GM12878 (cell line): ENCODE data around the gene ANO1. TPM values are rescaled to one million over a fixed set of nuclear protein-coding genes. Genes with fewer than 3 reads are reported as not detected.

Experiments
- ATAC-seq: fragments of 200-7000 bp; cut with Tn5 transposase; 3 replicates; pipeline ENCODE4 v1.9.1; 2020; ENCODE audit warnings: mild to moderate bottlenecking, moderate library complexity
- BruUV-seq: library from RNA; stranded (reverse); fragments of 400-500 nt; replicated peaks from 2 replicates; lab custom pipeline; 2021; lab: Mats Ljungman, UMichigan
- CTCF ChIA-PET: fragments of 300-600 bp; sonication (Branson Sonifier 250); formaldehyde crosslinking; extraction: SDS; loops from one replicate; lab custom pipeline; 2021; ENCODE audit warnings: inconsistent platforms; lab: Yijun Ruan, JAX
- POLR2A ChIA-PET: fragments of 350-600 bp; formaldehyde crosslinking; extraction: SDS; loops from one replicate; lab custom pipeline; 2021; ENCODE audit warnings: inconsistent platforms; lab: Charles Lee
- RAD21 ChIA-PET: fragments of 300-600 bp; sonication (Branson Sonifier 250); formaldehyde crosslinking; loops from one replicate; lab custom pipeline; 2023; ENCODE audit warnings: antibody characterized with exemption; ENCODE audit not compliant: unreplicated experiment; lab: Charles Lee
- SMC1A ChIA-PET: fragments of 300-600 bp; sonication (Branson Sonifier 250); formaldehyde crosslinking; loops from one replicate; lab custom pipeline; 2023; ENCODE audit not compliant: unreplicated experiment, uncharacterized antibody; lab: Charles Lee
- DNase-seq: peaks from one replicate; pipeline ENCODE4 v3.0.0-alpha.2; 2011; ENCODE audit warnings: low read depth, low spot score
- FAIRE-seq: peaks from 3 replicates; lab custom pipeline; 2011; peaks lifted over from hg19 to GRCh38; lab: Jason Lieb, UNC
- H2AFZ ChIP-seq: 2 replicates; pipeline ENCODE4 v1.6.0; 2011; ENCODE audit warnings: low read depth, low read length, control low read depth; ENCODE audit not compliant: control insufficient read depth
- H3K27ac ChIP-seq: 2 replicates; pipeline ENCODE4 v1.5.1; 2011; ENCODE audit warnings: control low read depth; ENCODE audit not compliant: control insufficient read depth, insufficient read depth
- H3K27me3 ChIP-seq, 2 experiments: replicated peaks in 1 of 2; 2 replicates each; pipeline versions ENCODE4 v1.6.0 to v1.6.1; 2011; ENCODE audit warnings: low read length in 1 of 2; ENCODE audit not compliant: control insufficient read depth in 2 of 2, insufficient read depth in 2 of 2
- H3K36me3 ChIP-seq, 2 experiments: 2 replicates each; pipeline ENCODE4 v1.5.1; 2011; ENCODE audit warnings: low read length in 1 of 2; ENCODE audit not compliant: control insufficient read depth in 2 of 2, insufficient read depth in 2 of 2
- H3K4me1 ChIP-seq: 2 replicates; pipeline ENCODE4 v1.6.1; 2011; ENCODE audit warnings: mild to moderate bottlenecking, low read length, moderate library complexity, mixed read lengths; ENCODE audit not compliant: control insufficient read depth, insufficient read depth
- H3K4me2 ChIP-seq: 2 replicates; pipeline ENCODE4 v1.6.0; 2011; ENCODE audit warnings: control low read depth; ENCODE audit not compliant: control insufficient read depth, insufficient read depth
- H3K4me3 ChIP-seq: fragments of 200-600 bp; sonication (generic); 2 replicates; pipeline ENCODE4 v1.5.1; 2016
- H3K79me2 ChIP-seq: 2 replicates; pipeline ENCODE4 v1.6.0; 2011; ENCODE audit warnings: low read length; ENCODE audit not compliant: control insufficient read depth, insufficient read depth
- H3K9ac ChIP-seq: 2 replicates; pipeline ENCODE4 v1.8.0; 2011; ENCODE audit warnings: low read length, control low read depth, mixed read lengths; ENCODE audit not compliant: control insufficient read depth, insufficient read depth
- H3K9me3 ChIP-seq: replicated peaks from 3 replicates; pipeline ENCODE4 v1.5.1; 2011; ENCODE audit warnings: mild to moderate bottlenecking, low read length; ENCODE audit not compliant: control insufficient read depth, insufficient read depth
- H4K20me1 ChIP-seq: 2 replicates; pipeline ENCODE4 v1.6.0; 2011; ENCODE audit not compliant: control insufficient read depth, insufficient read depth
- CUX1 ChIP-seq: IDR thresholded peaks from 2 replicates; pipeline ENCODE4 v1.6.1; 2012; ENCODE audit warnings: improper control_type of control experiment, low read depth, low read length; ENCODE audit not compliant: insufficient replicate concordance
- DPF2 ChIP-seq: fragments of 450-650 bp; IDR thresholded peaks from 2 replicates; pipeline ENCODE4 v1.6.1; 2017; ENCODE audit warnings: mild to moderate bottlenecking
- HCFC1 ChIP-seq: fragments of 150-350 bp; IDR thresholded peaks from 2 replicates; pipeline ENCODE4 v1.6.1; 2014; ENCODE audit warnings: low read length
- MXI1 ChIP-seq: fragments of 150-350 bp; IDR thresholded peaks from 2 replicates; pipeline ENCODE4 v1.6.1; 2011; ENCODE audit warnings: low read depth, mild to moderate bottlenecking, inconsistent platforms, low read length, improper control_type of control experiment
- PBX3 ChIP-seq: IDR thresholded peaks from 2 replicates; pipeline ENCODE4 v1.6.1; 2011; ENCODE audit warnings: mild to moderate bottlenecking, low read depth, low read length, moderate library complexity; ENCODE audit not compliant: insufficient replicate concordance
- RB1 ChIP-seq: fragments of 450-650 bp; formaldehyde crosslinking; IDR thresholded peaks from 2 replicates; pipeline ENCODE4 v1.6.1; 2017; ENCODE audit warnings: mild to moderate bottlenecking, borderline replicate concordance
- SMAD5 ChIP-seq: IDR thresholded peaks from 2 replicates; pipeline ENCODE4 v1.6.1; 2016; ENCODE audit warnings: antibody characterized with exemption, low read depth
- STAT3 ChIP-seq: IDR thresholded peaks from 2 replicates; pipeline ENCODE4 v1.6.1; 2011; ENCODE audit warnings: low read depth, low read length, improper control_type of control experiment
- TAF1 ChIP-seq: IDR thresholded peaks from 2 replicates; pipeline ENCODE4 v1.6.1; 2011; ENCODE audit warnings: mild to moderate bottlenecking, low read depth, low read length, borderline replicate concordance
- ZNF274 ChIP-seq: IDR thresholded peaks from one replicate; pipeline ENCODE4 v1.8.0; 2011; ENCODE audit not compliant: insufficient read length, insufficient read depth
- WGBS: methylation state at CpG from one replicate; pipeline ENCODE4 v1.1.6; 2016; ENCODE audit warnings: low lambda C conversion rate; ENCODE audit not compliant: insufficient replicate concordance, insufficient coverage; ENCODE audit errors: missing lambda C conversion rate; 5-methylcytosine and 5-hydroxymethylcytosine counted together
- in situ Hi-C: fragments of 300-500 bp; cut with MboI; formaldehyde crosslinking; loops from 9 replicates; pipeline ENCODE4 v1.14.3; 2018; ENCODE audit warnings: mixed read lengths
- intact Hi-C: fragments of 100-400 bp; cut with micrococcal nuclease; formaldehyde crosslinking; loops from one replicate; pipeline ENCODE4 v1.14.2; 2022; ENCODE audit not compliant: unreplicated experiment
- polyA plus RNA-seq, 11 experiments: library from polyadenylated mRNA; depleted of rRNA in 4 of 11; unstranded in 6 of 11; stranded (reverse) in 5 of 11; fragments of >200 nt; fragmentation: Nextera tagmentation in 4 of 11; fragmentation: Illumina TruSeq in 1 of 11; extraction: Ambion mirVana in 4 of 11; extraction: Trizol in 1 of 11; gene quantifications; 1 replicate in 1 of 11; 2 replicates in 10 of 11; pipeline versions ENCODE4 v1.2.1 to v1.2.3, GENCODE V29; 2011 to 2016; ENCODE audit warnings: inconsistent platforms in 2 of 11, missing spikeins in 2 of 11, low read depth in 1 of 11
- total RNA-seq, 4 experiments: library from RNA; depleted of rRNA in 3 of 4; stranded (reverse); fragments of >200 nt in 3 of 4; fragmentation: Illumina TruSeq in 1 of 4; extraction: Trizol in 1 of 4; gene quantifications; 2 replicates each; pipeline versions ENCODE4 v1.2.1 to v1.2.3, GENCODE V29; 2013 to 2021
- TF ChIP-seq, protein P1 (sequence below): fragments of 450-650 bp; formaldehyde crosslinking; IDR thresholded peaks from 2 replicates; pipeline ENCODE4 v1.4.0; 2022; ENCODE audit warnings: mild to moderate bottlenecking, moderate library complexity
- TF ChIP-seq, protein P2 (sequence below), 3 experiments: IDR thresholded peaks in 2 of 3; conservative IDR thresholded peaks in 1 of 3; 2 replicates each; pipeline ENCODE4 v1.5.1; 2011; ENCODE audit warnings: low read depth in 3 of 3, low read length in 3 of 3, mild to moderate bottlenecking in 3 of 3, control low read depth in 2 of 3, moderate library complexity in 2 of 3, inconsistent platforms in 1 of 3, mixed read lengths in 1 of 3; ENCODE audit not compliant: control insufficient read depth in 2 of 3, insufficient read depth in 1 of 3; ENCODE audit errors: extremely low read depth in 1 of 3

Gene ANO1
- total and polyA plus RNA-seq, 10 of the 15 experiments (the other 5 are each of a cell fraction or from before 2014, with no cell fraction given), result 0.01 to 0.38 (median 0.06) TPM; not detected in 7

DNA sequence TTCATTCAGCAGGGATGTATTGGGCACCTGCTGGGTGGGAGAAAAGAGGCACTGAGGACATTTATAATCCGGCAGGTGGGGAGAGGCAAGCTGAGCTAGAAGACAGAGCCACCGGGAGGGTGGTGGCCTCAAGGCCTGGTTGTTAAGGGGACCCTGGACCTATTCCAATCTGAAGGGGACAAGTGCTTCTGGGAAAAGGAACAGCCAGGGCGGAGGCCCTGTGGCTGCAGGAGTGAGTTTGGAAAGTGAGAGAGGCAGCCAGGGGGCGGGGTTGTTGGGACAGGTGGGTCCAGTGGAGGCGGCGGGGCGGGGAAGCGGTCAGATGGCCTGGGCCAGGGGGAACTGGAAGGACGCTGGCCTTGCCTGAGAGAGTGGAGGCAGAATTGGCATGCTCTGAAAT lies 29.1 kb downstream of the ANO1 start (continued):
- TF ChIP-seq PBX3 (no peak), STAT3 (no peak), TAF1 (no peak), MXI1 (no peak)
- TF ChIP-seq, protein P1, sequence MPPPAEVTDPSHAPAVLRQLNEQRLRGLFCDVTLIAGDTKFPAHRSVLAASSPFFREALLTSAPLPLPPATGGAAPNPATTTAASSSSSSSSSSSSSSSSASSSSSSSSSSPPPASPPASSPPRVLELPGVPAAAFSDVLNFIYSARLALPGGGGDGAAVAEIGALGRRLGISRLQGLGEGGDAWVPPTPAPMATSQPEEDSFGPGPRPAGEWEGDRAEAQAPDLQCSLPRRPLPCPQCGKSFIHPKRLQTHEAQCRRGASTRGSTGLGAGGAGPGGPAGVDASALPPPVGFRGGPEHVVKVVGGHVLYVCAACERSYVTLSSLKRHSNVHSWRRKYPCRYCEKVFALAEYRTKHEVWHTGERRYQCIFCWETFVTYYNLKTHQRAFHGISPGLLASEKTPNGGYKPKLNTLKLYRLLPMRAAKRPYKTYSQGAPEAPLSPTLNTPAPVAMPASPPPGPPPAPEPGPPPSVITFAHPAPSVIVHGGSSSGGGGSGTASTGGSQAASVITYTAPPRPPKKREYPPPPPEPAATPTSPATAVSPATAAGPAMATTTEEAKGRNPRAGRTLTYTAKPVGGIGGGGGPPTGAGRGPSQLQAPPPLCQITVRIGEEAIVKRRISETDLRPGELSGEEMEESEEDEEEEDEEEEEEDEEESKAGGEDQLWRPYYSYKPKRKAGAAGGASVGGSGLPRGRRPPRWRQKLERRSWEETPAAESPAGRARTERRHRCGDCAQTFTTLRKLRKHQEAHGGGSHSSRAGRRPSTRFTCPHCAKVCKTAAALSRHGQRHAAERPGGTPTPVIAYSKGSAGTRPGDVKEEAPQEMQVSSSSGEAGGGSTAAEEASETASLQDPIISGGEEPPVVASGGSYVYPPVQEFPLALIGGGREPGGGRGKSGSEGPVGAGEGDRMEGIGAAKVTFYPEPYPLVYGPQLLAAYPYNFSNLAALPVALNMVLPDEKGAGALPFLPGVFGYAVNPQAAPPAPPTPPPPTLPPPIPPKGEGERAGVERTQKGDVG (CRISPR knock-in tag), result no peak
- TF ChIP-seq, all 136 proteins: peak for 0

- Histone ChIP-seq H3K4me2 (no peak overlapping the region), H3K9ac (no peak overlapping the region), H3K27ac (no peak overlapping the region), H3K27me3 (peaks cover 0 to 4% of the 10 kb centered on the region in 2 experiments; a peak in 2 of 4 replicates), H3K36me3 (no peaks in the 10 kb centered on the region), H3K4me1 (no peaks in the 10 kb centered on the region), H4K20me1 (no peaks in the 10 kb centered on the region), H3K79me2 (no peaks in the 10 kb centered on the region), H2AFZ (no peak overlapping the region), H3K9me3 (no peaks in the 10 kb centered on the region), H3K4me3 (no peak overlapping the region)
- POLR2A ChIA-PET, result no interaction called here
- BruUV-seq, result no TSS peak
- 23% methylated on average over 6 of the region's 11 CpGs for WGBS
- CTCF ChIA-PET, result no interaction called here
- intact Hi-C loops (no loop called here), in situ Hi-C loops (no loop called here)
- FAIRE-seq (no peak), DNase-seq (no peak), ATAC-seq (no peak)
- RAD21 ChIA-PET, result no interaction called here
- SMC1A ChIA-PET, result no interaction called here
- TF ChIP-seq DPF2, result no peak
- TF ChIP-seq ZNF274, result no peak
- no peak for TF ChIP-seq HCFC1
- TF ChIP-seq, protein P2, sequence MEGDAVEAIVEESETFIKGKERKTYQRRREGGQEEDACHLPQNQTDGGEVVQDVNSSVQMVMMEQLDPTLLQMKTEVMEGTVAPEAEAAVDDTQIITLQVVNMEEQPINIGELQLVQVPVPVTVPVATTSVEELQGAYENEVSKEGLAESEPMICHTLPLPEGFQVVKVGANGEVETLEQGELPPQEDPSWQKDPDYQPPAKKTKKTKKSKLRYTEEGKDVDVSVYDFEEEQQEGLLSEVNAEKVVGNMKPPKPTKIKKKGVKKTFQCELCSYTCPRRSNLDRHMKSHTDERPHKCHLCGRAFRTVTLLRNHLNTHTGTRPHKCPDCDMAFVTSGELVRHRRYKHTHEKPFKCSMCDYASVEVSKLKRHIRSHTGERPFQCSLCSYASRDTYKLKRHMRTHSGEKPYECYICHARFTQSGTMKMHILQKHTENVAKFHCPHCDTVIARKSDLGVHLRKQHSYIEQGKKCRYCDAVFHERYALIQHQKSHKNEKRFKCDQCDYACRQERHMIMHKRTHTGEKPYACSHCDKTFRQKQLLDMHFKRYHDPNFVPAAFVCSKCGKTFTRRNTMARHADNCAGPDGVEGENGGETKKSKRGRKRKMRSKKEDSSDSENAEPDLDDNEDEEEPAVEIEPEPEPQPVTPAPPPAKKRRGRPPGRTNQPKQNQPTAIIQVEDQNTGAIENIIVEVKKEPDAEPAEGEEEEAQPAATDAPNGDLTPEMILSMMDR (IDR thresholded peaks at IDR 0.05 in 2 of 3, conservative IDR thresholded peaks at IDR 0.05 in 1 of 3; ENCODE audit: control insufficient read depth in 2 of 3, extremely low read depth in 1 of 3, insufficient read depth in 1 of 3, low read depth in 3 of 3, low read length in 3 of 3), result no peak
- TF ChIP-seq SMAD5, result no peak
- TF ChIP-seq CUX1, result no peak
- TF ChIP-seq RB1, result no peak
These were observed 29.6 kb downstream of the ANO1 start for GRCh38 chr11:70107756-70108155.
